NB4 (cell line): ENCODE data around the gene PANK2.

Experiments used
- CTCF ChIP-seq: IDR thresholded peaks from one replicate; pipeline ENCODE4 v1.5.1; 2012; ENCODE audit warnings: low read depth, low read length
- MYC ChIP-seq: IDR thresholded peaks from 2 replicates; pipeline ENCODE4 v1.6.1; 2011; ENCODE audit warnings: low read depth, low read length
- POLR2A ChIP-seq: IDR thresholded peaks from 2 replicates; pipeline ENCODE4 v1.6.1; 2011; ENCODE audit warnings: mild to moderate bottlenecking; ENCODE audit not compliant: insufficient read length; ENCODE audit errors: extremely low read depth
- TF ChIP-seq, protein P1 (sequence below): IDR thresholded peaks from 2 replicates; pipeline ENCODE4 v1.6.1; 2011; ENCODE audit warnings: low read depth, low read length

GRCh38 chr20:3901028-3901705, 12.0 kb downstream of the PANK2 start:
- TF ChIP-seq POLR2A (no peak), CTCF (no peak), MYC (no peak)
- TF ChIP-seq, protein P1, sequence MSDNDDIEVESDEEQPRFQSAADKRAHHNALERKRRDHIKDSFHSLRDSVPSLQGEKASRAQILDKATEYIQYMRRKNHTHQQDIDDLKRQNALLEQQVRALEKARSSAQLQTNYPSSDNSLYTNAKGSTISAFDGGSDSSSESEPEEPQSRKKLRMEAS, result no peak
